AG09309 (cell line): Measurements from ENCODE around the gene ZFHX2.

Source experiments
- DNase-seq: peaks from one replicate; pipeline ENCODE4 v3.0.0-alpha.2; 2010; ENCODE audit warnings: low read depth
- H3K4me3 ChIP-seq: 2 replicates; pipeline ENCODE4 v1.5.1; 2011; ENCODE audit warnings: mild to moderate bottlenecking, low read depth, low read length, moderate library complexity; ENCODE audit not compliant: control insufficient read depth
- CTCF ChIP-seq: IDR thresholded peaks from 2 replicates; pipeline ENCODE4 v1.5.1; 2011; ENCODE audit warnings: mild to moderate bottlenecking, low read depth, low read length, inconsistent platforms; ENCODE audit not compliant: insufficient read depth, control insufficient read depth; ENCODE audit errors: missing control alignments

ZFHX2 gene

GRCh38 chr14:23531391-23531790, 20.2 kb downstream of the ZFHX2 start:
- no peak for DNase-seq
- TF ChIP-seq CTCF = no peak
- H3K4me3 ChIP-seq = no peak overlapping the region

GRCh38 chr14:23530375-23531055, 21.1 kb downstream of the ZFHX2 start:
- DNase-seq = no peak
- TF ChIP-seq CTCF = no peak
- H3K4me3 ChIP-seq = no peak overlapping the region

- DNase-seq = no peak
- TF ChIP-seq CTCF = no peak
These were observed 22.5 kb downstream of the ZFHX2 start for GRCh38 chr14:23529016-23529415.

GRCh38 chr14:23528555-23528954, 23.0 kb downstream of the ZFHX2 start:
- TF ChIP-seq CTCF = peak; percentile 29
- no peak for DNase-seq
- no peak overlapping the region for H3K4me3 ChIP-seq

More at GRCh38 chr14:23529016-23529415, 22.5 kb downstream of the ZFHX2 start:
- H3K4me3 ChIP-seq = no peak overlapping the region

GRCh38 chr14:23525611-23526010, 26.0 kb downstream of the ZFHX2 start:
- TF ChIP-seq CTCF = no peak
- H3K4me3 ChIP-seq = no peak overlapping the region
- no peak for DNase-seq

- no peak for DNase-seq
- H3K4me3 ChIP-seq = no peak overlapping the region
- no peak for TF ChIP-seq CTCF
These were observed 26.6 kb downstream of the ZFHX2 start for GRCh38 chr14:23524954-23525353.
